GM18870 (cell line): Measurements from ENCODE around the gene TRIM22.

ENCODE experiments used
- ATAC-seq: cut with Tn5 transposase; IDR thresholded peaks from one replicate; pipeline ENCODE4 v1.9.1; 2021; ENCODE audit warnings: moderate library complexity; ENCODE audit not compliant: unreplicated experiment

TRIM22 gene

DNA sequence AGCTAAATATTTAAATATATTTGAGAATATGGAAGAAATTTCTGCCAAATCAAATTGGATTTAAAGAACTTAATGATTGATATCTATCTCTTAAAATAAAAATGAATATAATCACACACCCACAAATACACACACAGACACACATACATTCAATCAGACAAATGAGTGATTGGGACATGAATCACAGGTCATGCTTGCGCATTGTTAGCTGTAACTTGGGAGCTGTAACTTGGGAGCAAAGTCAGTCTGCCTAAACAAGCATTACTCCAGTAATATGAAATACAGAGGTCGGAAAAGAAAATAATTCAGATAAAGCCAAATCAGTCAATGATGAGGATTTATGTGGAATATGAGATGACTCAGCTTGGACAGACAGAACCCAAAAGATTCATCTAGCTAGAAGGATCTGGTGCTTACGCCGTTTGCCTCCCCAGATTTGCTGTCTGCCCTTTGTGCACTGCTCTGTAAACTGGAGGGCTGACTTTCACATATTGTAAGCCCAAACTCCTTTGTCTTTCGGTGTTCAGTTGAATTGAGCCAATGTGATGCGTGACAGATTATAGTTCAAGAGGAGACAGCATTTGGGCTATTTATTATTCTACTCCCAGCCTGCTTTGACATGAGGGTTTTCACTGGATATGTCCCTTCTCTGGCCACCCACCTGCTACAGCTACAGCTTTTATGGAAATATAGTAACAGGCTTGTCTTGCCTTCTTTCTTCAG, 48.2 kb downstream of the TRIM22 start:
- ATAC-seq: no peak

- ATAC-seq: no peak
These were observed 48.8 kb downstream of the TRIM22 start for GRCh38 chr11:5738431-5738830.

- ATAC-seq: no peak
These were observed 57.0 kb downstream of the TRIM22 start for GRCh38 chr11:5746614-5747013.

DNA sequence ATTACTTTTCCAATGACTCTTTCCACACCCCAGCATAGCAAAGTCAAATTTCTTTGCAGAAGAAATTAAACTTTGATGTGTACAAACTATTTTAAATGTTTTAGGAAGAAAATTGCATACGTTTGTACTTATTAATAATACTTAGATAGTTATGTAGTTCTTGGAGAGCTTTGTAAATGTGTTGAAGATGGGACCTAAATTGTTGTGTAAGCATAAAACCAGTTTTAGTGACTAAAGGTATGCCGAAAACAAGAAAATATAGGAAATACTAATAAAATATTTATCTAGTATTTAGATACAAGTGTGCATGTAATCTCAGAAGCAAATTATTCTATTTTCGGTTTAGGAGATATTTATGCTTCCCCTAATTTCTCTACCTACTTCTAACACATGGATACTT, 60.2 kb downstream of the TRIM22 start:
- no peak for ATAC-seq

- no peak for ATAC-seq
These were observed 64.4 kb downstream of the TRIM22 start, which contains the start of gene OR52N4 for GRCh38 chr11:5753943-5754342. TSS of gene OR52N4 (plus strand) at chr11:5754243. CDS start at chr11:5754741, 498 bp downstream.
